K562 (cell line): ENCODE results near the gene HINT3. TPM values are rescaled to one million over a fixed set of nuclear protein-coding genes. Genes with fewer than 3 reads are reported as not detected.

Source experiments
- ARID1B ChIP-seq: fragments of 450-650 bp; IDR thresholded peaks from 2 replicates; pipeline ENCODE4 v1.6.1; 2016; ENCODE audit warnings: antibody characterized with exemption, mild to moderate bottlenecking, inconsistent platforms
- C11orf30 ChIP-seq: fragments of 450-650 bp; IDR thresholded peaks from 2 replicates; pipeline ENCODE4 v1.6.1; 2016; ENCODE audit warnings: low read depth, mild to moderate bottlenecking
- DACH1 ChIP-seq: fragments of 450-650 bp; IDR thresholded peaks from 2 replicates; pipeline ENCODE4 v1.6.1; 2018; ENCODE audit not compliant: partially characterized antibody
- DPF2 ChIP-seq: fragments of 450-650 bp; IDR thresholded peaks from 2 replicates; pipeline ENCODE4 v1.6.1; 2016
- FOSL1 ChIP-seq: fragments of 200-800 bp; sonication (Bioruptor generic); conservative IDR thresholded peaks from 2 replicates; pipeline ENCODE4 v1.6.1; 2016; ENCODE audit warnings: missing genetic modification characterization, missing compliant biosample characterization
- IFI16 ChIP-seq: fragments of 250-450 bp; sonication (Bioruptor Pico); IDR thresholded peaks from 2 replicates; pipeline ENCODE4 v2.1.2; 2022; ENCODE audit warnings: mild to moderate bottlenecking, inconsistent platforms
- JUND ChIP-seq, 2 experiments: IDR thresholded peaks; 2 replicates in 1 of 2; 3 replicates in 1 of 2; pipeline ENCODE4 v1.6.1; 2011; ENCODE audit warnings: borderline replicate concordance in 2 of 2, low read depth in 2 of 2, low read length in 2 of 2, improper control_type of control experiment in 1 of 2, missing biosample characterization in 1 of 2, missing genetic modification characterization in 1 of 2, missing genetic modification reagents in 1 of 2
- MAFF ChIP-seq: IDR thresholded peaks from 2 replicates; pipeline ENCODE4 v1.6.1; 2012; ENCODE audit warnings: low read length, improper control_type of control experiment
- MAFG ChIP-seq: fragments of 450-650 bp; conservative IDR thresholded peaks from 2 replicates; pipeline ENCODE4 v1.6.1; 2016; ENCODE audit warnings: missing genetic modification characterization, missing compliant biosample characterization
- NR4A1 ChIP-seq, 2 experiments: fragments of 250-450 bp in 1 of 2; fragments of 450-650 bp in 1 of 2; sonication (Bioruptor Pico) in 1 of 2; IDR thresholded peaks; 2 replicates each; pipeline versions ENCODE4 v1.4.0 to v1.6.1; 2016 to 2020; ENCODE audit warnings: mild to moderate bottlenecking in 2 of 2, missing compliant biosample characterization in 1 of 2, missing genetic modification characterization in 1 of 2, moderate library complexity in 1 of 2
- PRPF4 ChIP-seq: fragments of 200-400 bp; formaldehyde crosslinking; IDR thresholded peaks from one replicate; pipeline ENCODE4 v1.6.1; 2017; ENCODE audit warnings: low read length, low read depth, mild to moderate bottlenecking; ENCODE audit not compliant: insufficient read depth, poor library complexity, severe bottlenecking
- RBM15 ChIP-seq: fragments of 200-400 bp; formaldehyde crosslinking; IDR thresholded peaks from 2 replicates; pipeline ENCODE4 v1.6.1; 2018; ENCODE audit warnings: mild to moderate bottlenecking, low read length, moderate library complexity; ENCODE audit not compliant: insufficient read depth
- RBM22 ChIP-seq: fragments of 200-400 bp; formaldehyde crosslinking; IDR thresholded peaks from 2 replicates; pipeline ENCODE4 v1.6.1; 2018; ENCODE audit warnings: low read length, low read depth; ENCODE audit not compliant: poor library complexity, severe bottlenecking
- SMAD2 ChIP-seq: fragments of 150-350 bp; IDR thresholded peaks from 2 replicates; pipeline ENCODE4 v1.6.1; 2014; ENCODE audit warnings: low read depth, mild to moderate bottlenecking, low read length
- ZNF316 ChIP-seq: fragments of 450-650 bp; IDR thresholded peaks from 2 replicates; pipeline ENCODE4 v1.6.1; 2016
- polyA plus RNA-seq, 8 experiments: library from polyadenylated mRNA; depleted of rRNA in 4 of 8; stranded (reverse) in 5 of 8; unstranded in 3 of 8; fragments of >200 nt; fragmentation: Nextera tagmentation in 2 of 8; fragmentation: Illumina TruSeq in 1 of 8; extraction: Ambion mirVana in 2 of 8; extraction: Trizol in 1 of 8; gene quantifications; 2 replicates each; pipeline versions ENCODE4 v1.2.1 to v1.2.3, GENCODE V29; 2011 to 2014; ENCODE audit warnings: inconsistent platforms in 1 of 8, missing spikeins in 1 of 8
- total RNA-seq, 7 experiments: library from RNA; depleted of rRNA in 6 of 7; stranded (reverse); fragments of >200 nt in 6 of 7; fragmentation: Illumina TruSeq in 2 of 7; extraction: Trizol in 2 of 7; gene quantifications; 2 replicates each; pipeline versions ENCODE4 v1.2.1 to v1.2.3, GENCODE V29; 2011 to 2021; ENCODE audit warnings: low replicate concordance in 1 of 7
- TF ChIP-seq, protein P1 (sequence below): sonication (generic); formaldehyde crosslinking; IDR thresholded peaks from 2 replicates; pipeline ENCODE4 v1.8.1; 2022; ENCODE audit warnings: missing genetic modification reagents
- TF ChIP-seq, protein P2 (sequence below): fragments of 450-650 bp; IDR thresholded peaks from 2 replicates; pipeline ENCODE4 v1.6.1; 2016; ENCODE audit warnings: low read depth
- TF ChIP-seq, protein P3 (sequence below), 2 experiments: fragments of 250-450 bp in 1 of 2; fragments of 450-650 bp in 1 of 2; sonication (Bioruptor Pico) in 1 of 2; IDR thresholded peaks; 2 replicates each; pipeline versions ENCODE4 v1.6.1 to v1.8.0; 2016 to 2021; ENCODE audit warnings: mild to moderate bottlenecking in 2 of 2, moderate library complexity in 2 of 2, missing compliant biosample characterization in 1 of 2, missing genetic modification characterization in 1 of 2

The HINT3 gene
- total and polyA plus RNA-seq, 9 of the 15 experiments (the other 6 are each of a cell fraction or from before 2014, with no cell fraction given), result 1.4 to 16.6 (median 10.8) TPM

DNA sequence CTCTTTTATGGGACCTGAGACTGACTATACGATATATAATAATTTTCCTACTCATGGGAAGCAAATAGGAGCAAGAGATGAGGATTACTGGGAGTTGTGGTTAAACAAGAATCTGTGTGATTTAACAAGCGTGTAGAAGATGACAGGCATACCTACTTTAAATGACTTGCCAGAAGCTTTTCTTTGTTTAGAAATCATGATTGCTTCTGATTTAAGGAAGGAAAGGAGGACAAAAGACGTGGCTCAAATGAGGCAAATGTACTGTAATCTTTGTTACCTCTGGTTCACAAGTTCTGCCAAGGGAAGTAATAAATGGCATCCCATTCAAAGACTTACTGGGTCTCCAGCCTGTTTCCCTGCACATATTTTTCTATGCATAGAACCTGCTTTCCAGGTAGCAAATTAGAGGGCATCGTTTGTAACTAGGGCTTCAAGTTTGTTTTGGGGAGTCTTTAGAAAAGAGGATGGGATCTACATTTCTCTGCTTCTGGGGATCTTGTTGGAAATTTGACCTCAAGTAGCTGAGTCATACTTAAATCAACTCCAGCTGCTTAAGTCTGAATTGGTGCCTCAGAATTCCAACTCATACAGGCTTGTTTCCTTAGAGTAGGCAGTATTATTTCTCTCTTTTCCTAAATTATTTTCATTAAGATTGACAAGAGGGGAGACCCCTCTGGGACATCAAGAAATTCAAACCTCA, 26.8 kb downstream of the HINT3 start (continued):
- TF ChIP-seq, protein P1, sequence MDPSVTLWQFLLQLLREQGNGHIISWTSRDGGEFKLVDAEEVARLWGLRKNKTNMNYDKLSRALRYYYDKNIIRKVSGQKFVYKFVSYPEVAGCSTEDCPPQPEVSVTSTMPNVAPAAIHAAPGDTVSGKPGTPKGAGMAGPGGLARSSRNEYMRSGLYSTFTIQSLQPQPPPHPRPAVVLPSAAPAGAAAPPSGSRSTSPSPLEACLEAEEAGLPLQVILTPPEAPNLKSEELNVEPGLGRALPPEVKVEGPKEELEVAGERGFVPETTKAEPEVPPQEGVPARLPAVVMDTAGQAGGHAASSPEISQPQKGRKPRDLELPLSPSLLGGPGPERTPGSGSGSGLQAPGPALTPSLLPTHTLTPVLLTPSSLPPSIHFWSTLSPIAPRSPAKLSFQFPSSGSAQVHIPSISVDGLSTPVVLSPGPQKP (CRISPR knock-in tag), result no peak
- TF ChIP-seq DACH1, result no peak
- peak; percentile 44; the same call in 1 of the 2 replicates for TF ChIP-seq FOSL1
- peak; percentile 67; the same call in 1 of the 2 replicates for TF ChIP-seq MAFG
- peak; percentile 75 for TF ChIP-seq C11orf30
- no peak for TF ChIP-seq RBM22
- no peak for TF ChIP-seq DPF2
- peak; percentile 39; the same call in 1 of the 2 replicates for TF ChIP-seq JUND (IDR thresholded peaks at IDR 0.05; ENCODE audit: borderline replicate concordance, low read depth, low read length)
- TF ChIP-seq JUND (tag; IDR thresholded peaks at IDR 0.05; ENCODE audit: borderline replicate concordance, low read depth, low read length), result no peak
- TF ChIP-seq MAFF, result peak; percentile 59; the same call in 1 of the 2 replicates
- 0 out of 2 replicates have a peak, but pooled peaks have one; percentile 17 for TF ChIP-seq ARID1B
- no peak for TF ChIP-seq RBM15
- peak; percentile 67 for TF ChIP-seq ZNF316
- TF ChIP-seq, protein P2, sequence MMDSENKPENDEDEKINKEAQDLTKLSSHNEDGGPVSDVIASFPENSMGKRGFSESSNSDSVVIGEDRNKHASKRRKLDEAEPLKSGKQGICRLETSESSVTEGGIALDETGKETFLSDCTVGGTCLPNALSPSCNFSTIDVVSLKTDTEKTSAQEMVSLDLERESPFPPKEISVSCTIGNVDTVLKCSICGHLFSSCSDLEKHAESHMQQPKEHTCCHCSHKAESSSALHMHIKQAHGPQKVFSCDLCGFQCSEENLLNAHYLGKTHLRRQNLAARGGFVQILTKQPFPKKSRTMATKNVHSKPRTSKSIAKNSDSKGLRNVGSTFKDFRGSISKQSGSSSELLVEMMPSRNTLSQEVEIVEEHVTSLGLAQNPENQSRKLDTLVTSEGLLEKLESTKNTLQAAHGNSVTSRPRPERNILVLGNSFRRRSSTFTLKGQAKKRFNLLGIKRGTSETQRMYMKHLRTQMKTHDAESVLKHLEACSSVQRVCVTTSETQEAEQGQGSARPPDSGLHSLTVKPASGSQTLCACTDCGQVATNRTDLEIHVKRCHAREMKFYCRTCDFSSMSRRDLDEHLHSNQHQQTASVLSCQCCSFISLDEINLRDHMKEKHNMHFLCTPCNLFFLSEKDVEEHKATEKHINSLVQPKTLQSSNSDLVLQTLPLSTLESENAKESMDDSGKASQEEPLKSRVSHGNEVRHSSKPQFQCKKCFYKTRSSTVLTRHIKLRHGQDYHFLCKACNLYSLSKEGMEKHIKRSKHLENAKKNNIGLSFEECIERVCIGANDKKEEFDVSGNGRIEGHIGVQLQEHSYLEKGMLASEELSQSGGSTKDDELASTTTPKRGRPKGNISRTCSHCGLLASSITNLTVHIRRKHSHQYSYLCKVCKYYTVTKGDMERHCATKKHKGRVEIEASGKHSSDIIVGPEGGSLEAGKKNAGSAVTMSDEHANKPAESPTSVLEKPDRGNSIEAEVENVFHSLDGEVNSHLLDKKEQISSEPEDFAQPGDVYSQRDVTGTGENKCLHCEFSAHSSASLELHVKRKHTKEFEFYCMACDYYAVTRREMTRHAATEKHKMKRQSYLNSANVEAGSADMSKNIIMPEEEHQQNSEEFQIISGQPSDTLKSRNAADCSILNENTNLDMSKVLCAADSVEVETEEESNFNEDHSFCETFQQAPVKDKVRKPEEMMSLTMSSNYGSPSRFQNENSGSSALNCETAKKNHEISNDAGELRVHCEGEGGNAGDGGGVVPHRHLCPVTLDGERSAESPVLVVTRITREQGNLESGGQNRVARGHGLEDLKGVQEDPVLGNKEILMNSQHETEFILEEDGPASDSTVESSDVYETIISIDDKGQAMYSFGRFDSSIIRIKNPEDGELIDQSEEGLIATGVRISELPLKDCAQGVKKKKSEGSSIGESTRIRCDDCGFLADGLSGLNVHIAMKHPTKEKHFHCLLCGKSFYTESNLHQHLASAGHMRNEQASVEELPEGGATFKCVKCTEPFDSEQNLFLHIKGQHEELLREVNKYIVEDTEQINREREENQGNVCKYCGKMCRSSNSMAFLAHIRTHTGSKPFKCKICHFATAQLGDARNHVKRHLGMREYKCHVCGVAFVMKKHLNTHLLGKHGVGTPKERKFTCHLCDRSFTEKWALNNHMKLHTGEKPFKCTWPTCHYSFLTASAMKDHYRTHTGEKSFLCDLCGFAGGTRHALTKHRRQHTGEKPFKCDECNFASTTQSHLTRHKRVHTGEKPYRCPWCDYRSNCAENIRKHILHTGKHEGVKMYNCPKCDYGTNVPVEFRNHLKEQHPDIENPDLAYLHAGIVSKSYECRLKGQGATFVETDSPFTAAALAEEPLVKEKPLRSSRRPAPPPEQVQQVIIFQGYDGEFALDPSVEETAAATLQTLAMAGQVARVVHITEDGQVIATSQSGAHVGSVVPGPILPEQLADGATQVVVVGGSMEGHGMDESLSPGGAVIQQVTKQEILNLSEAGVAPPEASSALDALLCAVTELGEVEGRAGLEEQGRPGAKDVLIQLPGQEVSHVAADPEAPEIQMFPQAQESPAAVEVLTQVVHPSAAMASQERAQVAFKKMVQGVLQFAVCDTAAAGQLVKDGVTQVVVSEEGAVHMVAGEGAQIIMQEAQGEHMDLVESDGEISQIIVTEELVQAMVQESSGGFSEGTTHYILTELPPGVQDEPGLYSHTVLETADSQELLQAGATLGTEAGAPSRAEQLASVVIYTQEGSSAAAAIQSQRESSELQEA, result no peak
- no peak for TF ChIP-seq IFI16 (CRISPR knock-in tag)
- no peak for TF ChIP-seq PRPF4
- TF ChIP-seq NR4A1 (CRISPR knock-in tag; IDR thresholded peaks at IDR 0.05), result no peak
- TF ChIP-seq NR4A1 (tag; IDR thresholded peaks at IDR 0.05), result no peak
- no peak for TF ChIP-seq SMAD2
- TF ChIP-seq, protein P3, sequence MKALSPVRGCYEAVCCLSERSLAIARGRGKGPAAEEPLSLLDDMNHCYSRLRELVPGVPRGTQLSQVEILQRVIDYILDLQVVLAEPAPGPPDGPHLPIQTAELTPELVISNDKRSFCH (CRISPR knock-in tag; IDR thresholded peaks at IDR 0.05), result no peak
- TF ChIP-seq, protein P3 (tag; IDR thresholded peaks at IDR 0.05), result no peak
